G401.6 (cell line): ENCODE results near the gene ARID1A.
"Not testable (repeated sequence)": the region's sequence is repeated elsewhere in the genome, so short reads cannot be mapped to it uniquely, and the experiment has no call there.

Experiments used
- FAIRE-seq: peaks from 2 replicates; lab custom pipeline; 2012; peaks lifted over from hg19 to GRCh38; lab: Jason Lieb, UNC

Gene ARID1A

DNA sequence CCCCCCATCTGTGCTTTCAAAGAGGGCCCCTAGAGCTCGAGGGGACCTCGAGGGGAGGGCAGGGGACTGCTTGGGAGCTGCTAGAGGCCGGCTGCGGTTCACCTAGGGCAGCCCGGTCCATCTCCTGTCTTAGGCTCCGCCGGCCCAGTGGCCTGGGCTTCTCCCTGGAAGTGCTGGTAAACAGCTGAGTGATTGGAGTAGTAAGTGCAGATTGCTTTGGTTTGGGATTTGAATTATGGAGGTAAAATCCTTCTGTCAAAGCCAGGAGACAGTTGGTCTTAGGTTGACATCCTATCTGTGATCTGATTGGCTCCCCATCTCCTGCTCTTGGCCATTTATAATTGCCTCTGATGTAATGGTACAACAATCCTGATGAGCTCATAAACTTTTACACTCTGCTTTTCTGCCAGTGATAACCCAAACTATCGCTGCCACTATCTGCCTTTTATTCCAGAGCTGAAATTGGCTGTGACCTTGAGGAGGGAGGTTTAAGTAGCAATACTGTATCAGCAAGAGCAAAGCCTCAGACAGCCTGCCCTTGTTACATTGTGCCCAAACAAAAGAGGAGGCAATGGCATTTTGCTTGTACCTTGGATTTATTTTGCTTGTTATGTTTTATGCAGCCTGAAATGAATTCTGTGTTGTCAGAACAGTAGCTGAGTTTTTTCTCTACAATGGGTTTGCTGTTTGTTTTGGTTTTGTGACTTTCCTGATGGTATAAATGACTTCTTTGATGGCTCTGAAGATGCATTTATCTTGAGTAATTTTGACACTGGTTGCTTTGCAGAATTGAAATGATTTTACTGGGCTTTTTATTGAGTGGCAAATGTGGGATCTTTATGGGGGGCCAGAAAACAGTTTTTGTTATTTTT, 2.4 kb downstream of the ARID1A start:
- FAIRE-seq, result peak; percentile 97

DNA sequence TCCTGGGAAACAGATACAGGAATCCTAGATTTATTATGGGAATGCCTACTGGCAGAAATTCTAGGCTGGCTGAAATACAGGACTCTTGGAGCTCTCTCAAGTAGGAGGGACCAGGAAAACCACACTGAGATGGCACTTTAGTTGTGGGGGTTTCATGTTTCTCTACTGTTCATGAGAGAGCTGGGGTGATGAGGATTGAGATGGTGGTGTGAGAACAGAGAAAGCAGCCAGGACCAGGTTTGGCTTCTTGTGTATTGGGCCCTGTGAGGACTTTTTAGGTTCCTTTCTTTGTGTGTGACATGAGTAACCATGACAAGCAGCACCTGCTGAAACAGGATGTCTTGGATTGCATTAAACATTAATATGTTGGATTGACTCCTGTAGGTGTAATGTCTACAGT, 4.9 kb downstream of the ARID1A start:
- FAIRE-seq, result no peak

DNA sequence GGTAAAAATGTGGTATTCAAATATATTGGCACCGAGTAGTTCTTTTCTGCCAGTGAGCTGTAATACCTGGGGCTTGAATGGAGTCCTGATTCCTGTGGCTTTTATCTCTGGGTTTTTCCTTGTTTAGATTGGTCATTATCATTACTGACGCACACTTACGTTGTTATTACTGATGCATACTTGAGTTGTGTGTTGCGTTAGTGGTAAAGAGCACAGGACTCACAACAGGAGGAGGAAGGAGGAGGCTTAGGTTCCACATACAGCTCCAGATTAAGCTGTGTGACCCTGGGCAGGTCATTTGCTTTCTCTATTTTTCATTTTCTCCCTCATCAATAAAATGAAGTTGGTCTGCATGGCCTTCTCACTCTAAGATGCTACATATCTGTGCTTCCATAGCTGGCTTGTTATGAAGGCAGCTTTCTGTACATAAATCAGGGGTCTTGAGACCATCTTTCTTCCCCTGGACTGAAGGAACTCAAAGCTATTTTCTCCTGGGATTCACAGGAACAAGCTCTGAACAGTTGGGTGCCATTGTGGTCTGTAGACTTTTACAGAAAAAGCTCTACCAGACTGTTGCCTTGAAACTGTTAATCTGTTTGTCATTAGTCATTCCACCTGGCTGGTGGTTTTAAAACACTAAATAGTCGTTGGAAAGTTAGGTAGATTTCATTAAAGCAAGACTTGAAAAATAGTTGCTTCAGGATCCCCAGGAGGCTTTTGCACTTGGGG, 5.6 kb downstream of the ARID1A start:
- FAIRE-seq, result no peak

DNA sequence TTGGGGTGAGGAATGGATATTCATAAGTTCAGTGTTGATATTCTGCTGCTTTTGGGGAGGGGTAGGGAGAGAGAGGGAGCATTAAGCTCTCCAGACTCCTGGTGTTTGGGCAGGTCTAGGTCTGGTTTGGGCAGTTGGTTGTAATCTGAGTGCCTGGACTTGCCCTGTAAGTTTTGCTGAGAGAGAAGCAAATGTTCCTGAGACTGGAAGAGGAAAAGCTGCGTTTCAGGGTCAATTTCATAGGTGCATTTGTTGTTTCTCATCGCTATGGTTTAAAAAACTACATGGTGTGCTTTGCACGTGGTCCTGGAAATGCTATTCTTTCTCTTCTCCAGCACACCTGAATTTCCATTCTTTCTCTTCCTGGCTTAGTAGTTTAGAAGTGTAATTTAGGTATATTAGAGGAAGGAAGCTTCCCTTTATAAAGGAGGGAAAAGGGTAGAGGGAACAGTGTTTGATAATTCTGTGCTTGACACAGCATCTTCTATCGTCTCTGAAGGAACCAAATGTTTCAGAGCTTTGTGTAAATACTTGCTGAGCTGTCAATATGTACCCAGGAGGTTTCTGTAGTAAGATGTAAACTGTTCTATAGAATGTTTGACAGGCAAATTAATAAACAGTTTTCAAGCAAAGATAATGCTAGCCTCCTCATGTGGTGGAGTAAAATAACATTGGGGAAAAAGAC, 6.3 kb downstream of the ARID1A start:
- no peak for FAIRE-seq

DNA sequence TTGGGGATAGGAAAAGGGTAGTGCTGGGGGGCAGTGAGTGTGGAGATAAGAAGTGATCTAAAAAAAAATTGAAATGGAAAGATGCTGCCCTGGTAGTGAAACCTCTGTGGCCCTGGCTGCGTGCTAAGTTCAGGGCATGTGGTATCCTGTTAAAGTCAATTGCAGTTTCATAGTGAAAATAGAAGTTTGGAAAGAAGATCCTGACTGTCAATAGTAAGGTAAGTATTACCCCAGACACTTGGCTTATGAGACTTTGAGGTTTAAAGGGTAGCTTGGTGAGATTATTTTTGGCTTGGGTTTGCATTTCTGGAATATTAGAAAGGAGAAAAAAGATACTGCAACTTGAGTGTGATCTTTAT, 6.8 kb downstream of the ARID1A start:
- no peak for FAIRE-seq

DNA sequence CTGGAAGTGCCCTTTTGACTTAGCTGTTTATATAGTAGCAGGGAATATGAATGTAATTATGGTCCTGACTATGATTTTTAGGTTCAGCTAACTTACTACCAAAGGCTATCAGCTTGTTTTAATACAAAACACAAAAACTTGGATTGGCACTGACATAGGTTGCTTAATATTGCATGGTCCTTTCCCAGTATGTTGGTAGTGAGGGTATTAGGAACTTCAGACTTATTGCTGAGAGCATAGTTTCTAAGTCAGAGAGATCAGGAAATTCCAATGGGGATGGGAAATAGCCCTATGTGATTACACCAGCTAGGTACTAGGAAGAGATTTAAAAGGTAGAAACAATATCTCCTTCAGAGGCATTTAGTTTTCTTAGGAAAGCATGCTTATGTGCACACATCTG, 7.7 kb downstream of the ARID1A start:
- no peak for FAIRE-seq

DNA sequence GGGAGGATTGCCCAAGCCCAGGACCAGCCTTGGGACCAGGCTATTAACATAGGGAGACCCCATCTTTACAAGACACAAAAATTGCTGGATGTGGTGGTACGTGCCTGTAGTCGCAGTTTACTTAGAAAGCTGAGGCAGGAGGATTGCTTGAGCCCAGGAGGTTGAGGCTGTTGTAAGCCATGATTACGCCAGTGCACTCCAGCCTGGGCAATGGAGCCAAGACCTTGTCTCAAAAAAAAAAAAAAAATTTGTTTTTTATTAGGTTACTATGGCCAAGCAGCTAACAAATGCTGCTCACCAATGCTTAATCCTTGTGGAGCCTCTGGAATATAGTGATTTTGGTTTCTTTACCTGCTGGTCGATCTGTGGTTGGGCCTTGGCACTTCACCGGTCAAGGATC, 8.8 kb downstream of the ARID1A start:
- no peak for FAIRE-seq

DNA sequence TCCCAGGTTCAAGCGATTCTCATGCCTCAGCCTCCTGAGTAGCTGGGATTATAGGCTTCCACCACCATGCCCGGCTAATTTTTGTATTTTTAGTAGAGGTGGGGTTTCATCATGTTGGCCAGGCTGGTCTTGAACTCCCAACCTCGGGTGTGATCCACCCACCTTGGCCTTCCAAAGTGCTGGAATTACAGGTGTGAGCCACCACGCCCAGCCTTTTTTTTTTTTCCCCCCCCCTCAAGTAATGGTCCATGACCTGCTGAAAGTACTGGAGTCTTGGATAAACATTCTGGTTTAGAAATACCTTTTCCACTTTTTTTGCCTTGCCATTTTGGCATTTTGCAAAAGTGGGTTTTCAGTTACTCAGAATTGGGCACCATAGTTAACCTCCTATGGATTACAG, 9.4 kb downstream of the ARID1A start:
- not testable (repeated sequence) for FAIRE-seq

DNA sequence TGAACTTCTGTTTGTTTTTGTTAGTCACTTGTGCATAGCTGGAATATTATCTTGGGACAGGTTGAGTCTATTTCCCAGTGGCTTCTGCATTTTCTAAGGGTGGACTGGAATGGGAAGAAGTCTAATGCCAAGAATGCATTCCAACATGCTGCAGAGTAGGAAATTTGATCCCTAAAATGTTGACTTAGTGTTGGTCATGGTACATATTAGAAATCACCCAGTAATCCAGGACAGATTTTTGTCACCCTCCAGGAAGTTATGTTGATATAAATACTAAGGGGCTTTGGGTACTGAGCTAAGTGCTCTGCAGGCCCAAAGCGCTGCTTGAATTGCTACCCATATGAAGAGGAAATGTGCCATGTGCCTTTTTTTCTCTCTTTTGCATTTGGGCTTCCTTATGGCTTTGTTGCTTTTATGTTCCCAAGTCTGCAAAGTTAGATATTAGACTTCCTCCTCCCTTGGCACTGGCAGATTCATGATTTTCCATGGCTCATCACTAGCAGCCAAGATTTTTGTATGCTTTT, 10.0 kb downstream of the ARID1A start:
- FAIRE-seq, result no peak

DNA sequence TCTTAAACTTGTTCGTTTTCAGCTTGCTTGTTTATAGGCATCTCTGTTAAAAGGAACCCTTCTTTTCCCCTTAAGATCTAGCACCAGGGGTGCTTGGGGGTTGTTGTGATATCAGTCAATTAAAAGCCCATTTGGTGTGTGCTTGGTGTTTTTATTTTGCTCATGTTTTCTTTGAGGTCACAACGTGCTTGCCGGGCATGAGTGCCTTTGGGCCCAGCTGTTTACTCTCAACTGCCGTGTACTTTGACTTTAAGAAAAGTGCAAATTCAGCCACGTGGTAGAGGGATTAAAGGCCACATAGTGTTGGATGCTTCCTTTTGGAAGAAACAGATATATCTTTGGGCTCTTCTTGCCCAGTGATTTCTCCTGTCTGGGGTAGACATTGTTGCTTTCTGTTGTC, 10.5 kb downstream of the ARID1A start:
- FAIRE-seq, result no peak

DNA sequence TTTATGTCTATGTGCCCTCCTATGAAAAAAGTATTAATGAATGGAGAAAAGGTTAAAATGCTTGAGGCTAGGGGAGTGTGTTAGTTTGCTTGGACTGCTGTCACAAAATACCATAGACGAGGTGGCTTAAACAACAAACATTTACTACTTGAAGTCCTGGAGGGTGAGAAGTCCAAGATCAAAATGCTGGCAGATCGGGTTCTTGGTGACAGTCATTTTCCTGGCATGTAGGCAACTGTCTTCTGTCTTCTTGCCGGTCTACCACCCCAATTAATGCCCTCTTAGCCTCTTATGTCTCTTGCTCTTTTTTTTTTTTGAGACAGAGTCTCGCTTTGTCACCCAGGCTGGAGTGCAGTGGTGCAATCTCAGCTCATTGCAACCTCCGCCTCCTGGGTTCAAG, 15.0 kb downstream of the ARID1A start:
- no peak for FAIRE-seq

DNA sequence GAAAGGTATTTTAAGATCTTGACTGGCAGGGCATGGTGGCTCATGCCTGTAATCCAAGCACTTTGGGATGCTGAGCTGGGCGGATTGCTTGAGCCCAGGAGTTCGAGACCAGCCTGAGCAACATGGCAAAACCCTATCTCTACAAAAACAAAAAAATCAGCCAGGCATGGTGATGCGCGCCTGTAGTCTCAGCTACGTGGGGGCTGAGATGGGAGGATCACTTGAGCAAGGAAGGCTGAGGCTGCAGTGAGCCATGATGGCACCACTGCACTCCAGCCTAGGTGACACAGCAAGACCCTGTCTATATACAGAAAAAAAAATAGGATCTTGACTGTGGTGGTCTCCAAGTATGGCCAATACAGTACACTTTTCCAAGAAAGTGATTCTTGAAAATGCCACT, 16.0 kb downstream of the ARID1A start:
- FAIRE-seq, result no peak

DNA sequence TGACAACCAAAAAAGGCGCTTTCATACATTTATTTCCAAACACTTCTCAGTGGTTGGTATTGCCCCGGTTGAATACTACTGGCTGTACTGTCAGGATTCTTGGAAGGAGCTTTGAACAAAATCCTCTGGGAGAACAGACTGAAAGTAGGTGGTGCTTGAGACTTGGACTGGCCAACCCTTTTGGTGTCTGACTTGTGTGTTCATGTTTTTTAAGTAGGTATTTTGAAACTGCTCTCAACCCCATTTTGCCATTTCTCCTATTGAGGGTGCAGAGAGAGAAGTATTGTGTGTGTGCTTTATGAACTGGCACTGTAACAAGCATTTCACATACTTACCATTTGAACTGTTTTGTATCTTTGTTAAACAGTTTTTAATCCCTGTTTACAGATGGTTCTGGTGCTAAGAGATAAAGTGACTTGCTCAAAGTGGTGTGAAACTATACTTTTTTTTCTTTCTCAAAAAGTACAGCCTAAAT, 21.2 kb downstream of the ARID1A start:
- FAIRE-seq, result peak; percentile 19

DNA sequence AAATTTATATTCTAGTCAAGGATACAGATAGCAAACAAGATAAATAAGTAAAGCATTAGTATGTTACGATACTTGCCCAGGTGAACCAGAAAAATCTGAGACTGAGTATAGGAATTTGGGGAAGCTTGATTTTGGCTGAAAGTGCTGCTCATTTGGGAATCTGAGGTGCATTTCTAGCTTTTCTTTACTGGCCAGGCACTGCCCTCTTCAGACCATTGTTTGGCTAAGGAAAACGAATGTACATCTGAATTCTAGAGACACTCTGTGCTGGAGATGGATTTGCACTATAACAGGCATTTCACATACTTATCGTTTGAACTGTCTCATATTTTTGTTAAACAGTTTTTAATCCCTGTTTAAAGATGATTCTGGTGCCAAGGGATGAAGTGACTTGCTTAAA, 23.4 kb downstream of the ARID1A start:
- no peak for FAIRE-seq

DNA sequence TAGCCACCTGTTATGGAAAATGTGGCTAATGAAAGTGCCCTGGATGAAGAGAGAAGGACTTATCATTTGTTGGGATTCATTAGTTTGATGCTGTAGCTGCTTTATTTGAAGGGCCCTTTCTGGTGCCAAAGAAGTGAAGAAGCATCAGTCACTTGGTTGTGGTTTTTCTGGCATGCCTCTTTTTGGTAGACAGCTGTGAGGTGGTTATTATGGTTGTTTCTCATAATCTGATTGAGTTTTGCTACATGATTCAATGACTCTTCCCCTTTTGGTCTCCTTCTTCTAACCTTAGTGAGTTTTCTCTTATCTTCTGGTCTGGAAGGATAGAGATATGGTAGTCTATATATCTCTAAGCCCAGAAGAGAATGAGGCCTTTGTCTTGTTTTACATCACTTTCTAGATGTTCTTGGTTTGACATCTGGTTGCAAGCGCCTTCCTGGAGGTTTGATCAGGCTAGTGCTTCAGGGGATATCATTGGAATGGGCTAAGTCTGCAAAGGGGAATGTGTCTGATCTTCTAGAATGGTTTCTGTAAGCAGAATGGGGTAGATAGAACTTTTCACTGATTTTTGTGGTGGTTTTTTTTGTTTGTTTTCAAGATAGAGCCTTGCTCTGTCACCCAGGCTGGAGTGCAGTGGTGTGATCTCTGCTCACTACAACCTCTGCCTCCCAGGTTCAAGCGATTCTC, 26.0 kb downstream of the ARID1A start:
- FAIRE-seq, result no peak

DNA sequence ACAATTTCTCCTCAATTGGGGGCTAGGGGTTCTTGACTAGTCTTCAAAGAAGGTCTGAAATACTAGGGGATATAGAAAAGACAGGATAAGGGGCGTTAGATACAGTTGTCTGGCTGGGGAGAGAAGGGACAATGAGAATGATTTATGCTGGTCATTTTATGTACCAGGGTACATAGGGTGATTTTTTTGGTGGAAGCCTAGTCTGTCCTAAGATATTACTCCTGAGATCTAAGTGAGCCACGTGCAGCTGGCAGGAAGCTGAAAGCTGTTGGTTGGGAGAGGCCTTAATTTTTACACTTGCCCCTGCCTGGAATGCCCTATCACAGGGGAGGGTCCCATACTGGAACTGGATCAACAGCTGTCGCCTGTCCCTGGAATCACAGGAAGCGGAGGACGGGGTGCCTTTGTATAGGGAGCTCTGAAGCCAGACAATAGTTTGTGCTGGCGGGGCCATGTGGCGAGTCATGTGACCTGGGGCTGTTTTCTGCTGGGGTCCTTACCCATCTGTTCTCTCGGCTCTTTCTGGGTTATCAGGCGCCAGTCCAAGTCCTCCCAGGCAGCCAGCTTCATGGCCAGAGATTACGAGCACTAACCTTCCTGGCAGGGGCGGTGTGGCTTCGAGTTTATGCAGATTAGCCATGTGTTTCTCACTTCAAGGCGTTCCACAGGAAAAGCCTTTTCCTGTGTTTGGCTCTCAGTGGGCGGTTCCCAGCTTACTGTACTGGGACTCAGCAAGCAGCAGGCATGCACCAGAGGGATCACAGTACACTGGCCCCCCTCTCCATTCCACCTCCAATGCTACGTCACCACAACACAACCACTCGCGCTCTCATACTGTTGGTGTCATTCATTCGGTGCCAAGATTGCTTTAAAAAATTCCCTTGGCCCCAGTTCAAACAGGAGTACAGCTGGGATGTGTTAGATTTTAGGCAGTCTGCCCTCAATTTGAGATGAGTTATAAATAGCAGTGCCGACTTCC, 27.5 kb downstream of the ARID1A start:
- FAIRE-seq, result no peak

DNA sequence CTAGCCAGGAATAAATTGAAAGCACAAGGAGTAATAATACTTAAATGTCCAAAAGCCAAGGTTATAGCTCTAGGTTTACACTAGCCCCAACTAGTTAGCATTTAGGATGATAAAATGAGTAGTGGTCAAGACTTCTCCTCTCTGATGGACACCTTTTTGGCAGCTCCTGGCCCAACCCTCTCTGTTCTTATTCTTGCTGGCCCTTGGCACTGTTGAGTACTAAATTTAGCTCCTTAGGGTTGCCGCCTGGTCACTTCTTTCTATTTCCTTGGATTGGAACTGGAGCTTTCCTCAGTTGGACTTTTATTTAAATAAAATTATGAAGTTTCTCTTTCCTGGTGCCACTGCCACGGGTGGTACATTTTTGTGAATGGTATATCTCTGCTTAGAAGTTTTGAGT, 28.3 kb downstream of the ARID1A start:
- FAIRE-seq, result no peak

DNA sequence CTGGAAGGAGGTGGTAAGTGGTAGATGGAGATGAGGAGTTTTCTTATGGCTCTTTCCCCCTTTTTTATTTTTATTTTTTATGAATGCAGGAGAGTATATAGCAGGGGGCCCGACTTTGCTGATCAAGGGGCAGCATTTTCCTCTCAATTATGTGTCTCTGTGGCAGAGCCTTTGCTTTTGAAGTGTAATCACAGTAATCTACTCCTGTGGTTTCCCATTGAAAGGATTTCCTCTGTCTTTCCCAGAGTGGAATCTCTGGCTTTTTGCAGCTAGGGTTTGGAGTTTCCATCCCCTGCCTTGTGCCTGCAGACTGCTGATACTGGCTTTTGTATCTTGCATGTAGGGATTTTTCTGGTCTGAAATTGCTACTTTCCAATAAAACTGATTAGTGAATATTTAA, 29.1 kb downstream of the ARID1A start:
- no peak for FAIRE-seq

DNA sequence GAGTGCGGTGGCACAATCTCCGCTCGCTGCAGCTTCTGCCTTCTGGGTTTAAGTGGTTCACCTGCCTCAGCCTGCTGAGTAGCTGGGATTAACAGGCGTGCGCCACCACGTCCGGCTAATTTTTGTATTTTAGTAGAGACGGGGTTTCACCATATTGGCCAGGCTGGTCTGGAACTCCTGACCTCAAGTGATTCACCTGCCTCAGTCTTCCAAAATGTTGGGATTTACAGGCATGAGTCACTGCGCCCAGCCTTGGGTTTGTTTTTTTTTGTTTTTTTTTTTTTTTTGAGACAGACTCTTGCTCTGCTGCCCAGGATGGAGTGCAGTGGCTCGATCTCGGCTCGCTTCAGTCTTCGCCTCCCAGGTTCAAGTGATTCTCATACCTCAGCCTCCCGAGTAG, 30.1 kb downstream of the ARID1A start:
- not testable (repeated sequence) for FAIRE-seq

DNA sequence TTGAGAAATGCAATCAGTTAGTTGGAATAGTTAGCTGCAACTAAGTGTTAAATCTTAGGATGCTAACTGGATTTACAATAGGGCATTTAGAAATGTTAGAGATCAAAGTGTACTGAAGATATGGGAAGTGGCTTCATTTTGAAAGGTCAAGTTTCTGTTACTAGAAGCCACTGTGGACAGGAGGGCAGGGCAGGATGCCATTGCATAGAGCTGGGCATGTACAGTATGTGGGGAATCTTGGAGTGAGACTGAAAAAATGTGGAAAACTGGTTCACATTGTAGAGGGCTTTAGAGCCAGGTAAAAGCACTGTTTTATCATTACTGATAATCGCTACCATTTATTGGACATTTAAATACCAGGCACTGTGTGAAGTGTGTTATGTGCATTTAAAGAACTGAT, 31.0 kb downstream of the ARID1A start:
- no peak for FAIRE-seq

DNA sequence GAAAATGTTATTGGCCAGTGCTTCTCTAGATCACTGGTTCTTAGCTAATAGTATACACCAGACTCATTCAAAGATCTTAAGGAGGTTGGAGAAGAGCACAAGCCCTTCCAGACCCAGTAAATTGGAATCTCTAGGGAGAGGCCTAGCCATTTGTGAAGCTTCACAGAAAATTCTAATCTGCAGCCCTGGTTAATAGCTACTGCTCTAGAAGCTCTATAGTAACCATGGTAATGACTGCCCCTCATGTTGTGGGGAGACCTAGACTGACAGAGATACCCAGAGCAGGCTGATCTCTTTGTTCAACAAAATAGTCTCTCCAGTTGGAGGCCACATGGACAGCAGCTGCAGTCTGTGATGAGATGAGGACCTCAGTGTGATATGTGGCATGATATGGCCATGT, 31.7 kb downstream of the ARID1A start:
- FAIRE-seq, result no peak
